Astrocyte of the spinal cord (primary cell): ENCODE measurements around the gene C18orf63.

Source experiments
- DNase-seq: peaks from one replicate; pipeline ENCODE4 v3.0.0; 2011; ENCODE audit warnings: low read depth, low spot score
- H3K4me3 ChIP-seq: 2 replicates; pipeline ENCODE4 v1.5.1; 2011; ENCODE audit warnings: low read depth, mild to moderate bottlenecking, low read length, moderate library complexity
- CTCF ChIP-seq: IDR thresholded peaks from 2 replicates; pipeline ENCODE4 v1.5.1; 2012; ENCODE audit warnings: low read depth, mild to moderate bottlenecking, low read length, inconsistent platforms
- in situ Hi-C: cut with HindIII; loops from 2 replicates; pipeline ENCODE4 v1.10.0; 2017; ENCODE audit warnings: low sequenced_read_pairs

The C18orf63 gene

GRCh38 chr18:74368901-74369705 lies 53.5 kb downstream of the C18orf63 start:
- in situ Hi-C loops, result no loop called here
- no peak for DNase-seq

GRCh38 chr18:74370115-74370514 lies 54.5 kb downstream of the C18orf63 start:
- TF ChIP-seq CTCF, result no peak

More at GRCh38 chr18:74368901-74369705, 53.5 kb downstream of the C18orf63 start:
- TF ChIP-seq CTCF, result no peak
- H3K4me3 ChIP-seq, result no peak overlapping the region

GRCh38 chr18:74373428-74373827 lies 57.8 kb downstream of the C18orf63 start:
- no peak for TF ChIP-seq CTCF
- H3K4me3 ChIP-seq, result no peak overlapping the region
- in situ Hi-C loops, result no loop called here
- no peak for DNase-seq

More at GRCh38 chr18:74370115-74370514, 54.5 kb downstream of the C18orf63 start:
- DNase-seq, result no peak
- no peak overlapping the region for H3K4me3 ChIP-seq
- in situ Hi-C loops, result no loop called here

DNA sequence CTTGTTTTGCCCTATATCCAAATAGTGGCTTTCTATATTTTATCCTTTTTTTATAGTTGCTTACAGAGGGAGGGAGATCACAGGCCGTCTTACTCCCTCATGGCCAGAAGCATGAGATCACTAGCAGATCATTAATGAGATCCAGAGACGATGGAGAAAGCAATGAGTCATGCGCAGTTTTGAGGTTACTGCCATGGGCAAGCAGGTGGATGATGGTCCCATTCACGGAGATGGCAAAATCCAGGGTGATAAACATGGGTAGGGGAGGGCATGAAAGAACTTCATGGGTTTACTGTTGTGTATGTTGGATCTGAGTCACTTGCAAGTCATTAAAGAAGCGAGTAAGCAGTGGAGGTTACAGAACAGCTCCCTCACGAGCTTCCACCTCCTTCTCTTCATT lies 60.4 kb downstream of the C18orf63 start:
- TF ChIP-seq CTCF, result no peak
- DNase-seq, result no peak
- in situ Hi-C loops, result no loop called here
- no peak overlapping the region for H3K4me3 ChIP-seq

DNA sequence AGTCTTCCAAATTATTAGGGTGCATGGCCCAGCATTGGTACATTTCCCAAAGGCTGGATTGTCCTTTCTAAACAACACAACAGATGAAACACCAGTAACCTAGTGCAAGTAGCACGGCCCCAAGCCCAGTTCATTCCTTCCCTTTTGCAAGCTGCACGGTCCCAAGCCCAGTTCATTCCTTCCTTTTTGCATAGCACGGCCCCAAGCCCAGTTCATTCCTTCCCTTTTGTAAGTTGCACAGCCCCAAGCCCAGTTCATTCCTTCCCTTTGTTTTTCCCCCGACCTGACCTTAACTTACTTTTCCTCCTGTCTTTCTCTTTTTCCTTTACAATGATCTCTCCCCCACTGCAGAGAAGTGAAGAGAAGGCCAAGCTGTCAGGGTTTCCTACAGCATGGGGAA lies 60.9 kb downstream of the C18orf63 start:
- H3K4me3 ChIP-seq, result no peak overlapping the region
- no peak for DNase-seq
- in situ Hi-C loops, result no loop called here
- TF ChIP-seq CTCF, result no peak

GRCh38 chr18:74377776-74378175 lies 62.1 kb downstream of the C18orf63 start:
- in situ Hi-C loops, result no loop called here
- DNase-seq, result no peak
- no peak overlapping the region for H3K4me3 ChIP-seq
- TF ChIP-seq CTCF, result no peak
